Transverse colon (tissue), 4 donors: ENCODE measurements around the gene MAPK1. TPM values are rescaled to one million over a fixed set of nuclear protein-coding genes. Genes with fewer than 3 reads are reported as not detected.
"Not testable (repeated sequence)": the region's sequence is repeated elsewhere in the genome, so short reads cannot be mapped to it uniquely, and the experiment has no call there.

Experiments
- DNase-seq: peaks from one replicate; pipeline ENCODE4 v3.0.0-alpha.2; 2019
- H3K27ac ChIP-seq, 4 donors: fragments of 200-600 bp; sonication (generic); 2 replicates each; pipeline ENCODE4 v1.5.1; 2016 to 2018; ENCODE audit warnings: inconsistent platforms in 4 of 4
- H3K27me3 ChIP-seq: fragments of 200-600 bp; sonication (generic); 2 replicates; pipeline ENCODE4 v1.5.1; 2017; ENCODE audit warnings: inconsistent platforms
- H3K36me3 ChIP-seq, 4 donors: fragments of 200-600 bp; sonication (generic); 2 replicates each; pipeline ENCODE4 v1.5.1; 2017 to 2019; ENCODE audit warnings: inconsistent platforms in 4 of 4
- H3K4me1 ChIP-seq, 4 donors: fragments of 200-600 bp; sonication (generic); 2 replicates each; pipeline ENCODE4 v1.5.1; 2017 to 2020; ENCODE audit warnings: inconsistent platforms in 4 of 4
- H3K4me3 ChIP-seq, 4 donors: fragments of 200-600 bp; sonication (generic); 1 replicate in 1 of 4; 2 replicates in 3 of 4; pipeline versions ENCODE4 v1.5.1 to v1.6.1; 2017 to 2019; ENCODE audit warnings: inconsistent platforms in 4 of 4
- H3K9me3 ChIP-seq, 2 donors: fragments of 200-600 bp; sonication (generic); 2 replicates each; pipeline ENCODE4 v1.5.1; 2017 to 2019; ENCODE audit warnings: inconsistent platforms in 2 of 2
- CTCF ChIP-seq, 5 experiments: fragments of 200-600 bp in 3 of 5; fragments of 450-650 bp in 2 of 5; sonication (generic) in 3 of 5; IDR thresholded peaks; 1 replicate in 2 of 5; 2 replicates in 3 of 5; pipeline ENCODE4 v1.5.1; 2016 to 2017; ENCODE audit warnings: antibody characterized with exemption in 5 of 5, inconsistent platforms in 3 of 5, mild to moderate bottlenecking in 2 of 5, moderate library complexity in 1 of 5
- EP300 ChIP-seq: sonication (generic); formaldehyde crosslinking; IDR thresholded peaks from one replicate; pipeline ENCODE4 v1.6.1; 2017; ENCODE audit warnings: antibody characterized with exemption, low read depth
- POLR2A ChIP-seq: fragments of 450-650 bp; IDR thresholded peaks from one replicate; pipeline ENCODE4 v1.6.1; 2016; ENCODE audit warnings: antibody characterized with exemption, mild to moderate bottlenecking, moderate library complexity
- POLR2AphosphoS5 ChIP-seq, 3 donors: sonication (generic); formaldehyde crosslinking; IDR thresholded peaks; one replicate each; pipeline ENCODE4 v1.6.1; 2016; ENCODE audit warnings: antibody characterized with exemption in 3 of 3
- whole genome bisulfite sequencing, 2 donors: methylation state at CpG; one replicate each; pipeline ENCODE4 v1.1.5; 2018; ENCODE audit warnings: low coverage in 1 of 2; 5-methylcytosine and 5-hydroxymethylcytosine counted together
- in situ Hi-C, 4 donors: fragments of 200-750 bp; cut with MboI; loops; one replicate each; pipeline versions ENCODE4 v1.15.0 to v1.15.1; 2017; ENCODE audit warnings: low sequenced_read_pairs in 3 of 4, low pct_ligation_motif_present in 1 of 4, low pct_unique_long_range_greater_than_20kb in 1 of 4
- intact Hi-C: fragments of 100-400 bp; cut with DNase I; formaldehyde crosslinking; loops from one replicate; pipeline ENCODE4 v1.15.1; 2023; ENCODE audit warnings: low total_unique reads
- total RNA-seq, 4 donors: library from RNA; depleted of rRNA; stranded (reverse); fragments of >200 nt; gene quantifications; one replicate each; pipeline ENCODE4 v1.1.0, GENCODE V29; 2016

MAPK1 gene
- total RNA-seq, 4 donors from 2014 or later = 37.1 to 303 (median 57.0) TPM

- no peaks in the 10 kb centered on the region for H3K36me3 ChIP-seq
- no peak overlapping the region for H3K4me3 ChIP-seq
- intact Hi-C loops (no loop called here), in situ Hi-C loops (no loop called here)
- WGBS, 2 donors = 64 to 76% methylated on average over 2 to 10 of the region's 10 CpGs
- no peaks in the 10 kb centered on the region for H3K27me3 ChIP-seq
- TF ChIP-seq POLR2AphosphoS5 (IDR thresholded peaks at IDR 0.05) (no peak), CTCF (IDR thresholded peaks at IDR 0.05) (no peak), EP300 (no peak), POLR2A (no peak)
- H3K4me1 ChIP-seq = no peaks in the 10 kb centered on the region
- H3K27ac ChIP-seq = no peak overlapping the region
- H3K9me3 ChIP-seq = no peaks in the 10 kb centered on the region
- no peak for DNase-seq
Measured at GRCh38 chr22:21881841-21882753, 14.7 kb upstream of the MAPK1 start.

GRCh38 chr22:21876486-21877176 is 9.2 kb upstream of the MAPK1 start:
- WGBS, 2 donors = 52 to 58% methylated on average over 3 to 4 of the region's 4 CpGs
- Histone ChIP-seq H3K9me3 (no peaks in the 10 kb centered on the region), H3K4me3 (no peak overlapping the region), H3K27ac (no peak overlapping the region), H3K27me3 (no peaks in the 10 kb centered on the region), H3K4me1 (no peaks in the 10 kb centered on the region), H3K36me3 (no peaks in the 10 kb centered on the region)
- intact Hi-C loops = no loop called here
- TF ChIP-seq POLR2A = no peak
- in situ Hi-C loops = no loop called here
- no peak for DNase-seq

- H3K36me3 ChIP-seq, H3K27me3 ChIP-seq, H3K4me1 ChIP-seq, DNase-seq, H3K27ac ChIP-seq, H3K9me3 ChIP-seq, H3K4me3 ChIP-seq, intact Hi-C loops, in situ Hi-C loops: not testable (repeated sequence)
- 81 to 100% methylated on average over 1 to 4 of the region's 4 CpGs for WGBS, 2 donors
Measured at GRCh38 chr22:21874953-21875352, 7.5 kb upstream of the MAPK1 start.

- TF ChIP-seq POLR2AphosphoS5 (IDR thresholded peaks at IDR 0.05) (no peak), POLR2A (no peak), CTCF (IDR thresholded peaks at IDR 0.05) (no peak), EP300 (no peak)
- H3K4me3 ChIP-seq = no peak overlapping the region
- WGBS, 2 donors = 89 to 93% methylated on average over 7 of the region's 7 CpGs
- no peak for DNase-seq
- no peaks in the 10 kb centered on the region for H3K27me3 ChIP-seq
- no peaks in the 10 kb centered on the region for H3K9me3 ChIP-seq
- peaks cover 0 to 2% (median 0%) of the 10 kb centered on the region in 4 donors for H3K4me1 ChIP-seq
- in situ Hi-C loops = no loop called here
- intact Hi-C loops = no loop called here
- H3K36me3 ChIP-seq = no peaks in the 10 kb centered on the region
- H3K27ac ChIP-seq = no peak overlapping the region
Measured at GRCh38 chr22:21873619-21874018, 6.2 kb upstream of the MAPK1 start.

GRCh38 chr22:21872741-21873140 is 5.3 kb upstream of the MAPK1 start:
- intact Hi-C loops, in situ Hi-C loops, H3K36me3 ChIP-seq, H3K27ac ChIP-seq, DNase-seq, H3K9me3 ChIP-seq, H3K4me1 ChIP-seq, H3K27me3 ChIP-seq, H3K4me3 ChIP-seq: not testable (repeated sequence)
- WGBS, 2 donors = 81% methylated on average over 4 of the region's 4 CpGs; no CpG with 5 or more reads in 1 of the 2 donors
